GM18867 (cell line): ENCODE measurements around the gene ESRRA.

Experiments used
- ATAC-seq: cut with Tn5 transposase; IDR thresholded peaks from one replicate; pipeline ENCODE4 v1.9.1; 2021; ENCODE audit warnings: mild to moderate bottlenecking, moderate library complexity; ENCODE audit not compliant: unreplicated experiment

Gene ESRRA

GRCh38 chr11:64291262-64291751, 14.0 kb upstream of the ESRRA start, which contains the start of gene KCNK4:
Gene KCNK4, plus strand, starts transcription at chr11:64291302. Its CDS starts 1,717 bp downstream, at chr11:64293019.
- ATAC-seq, result no peak

- no peak for ATAC-seq
Observed at GRCh38 chr11:64291752-64292459, 13.4 kb upstream of the ESRRA start.

GRCh38 chr11:64292460-64293254, 12.7 kb upstream of the ESRRA start:
- ATAC-seq, result no peak

GRCh38 chr11:64294774-64295173, 10.6 kb upstream of the ESRRA start:
- ATAC-seq, result no peak

GRCh38 chr11:64295760-64296159, 9.6 kb upstream of the ESRRA start:
- no peak for ATAC-seq

GRCh38 chr11:64296236-64296635, 9.1 kb upstream of the ESRRA start:
- ATAC-seq, result no peak

- ATAC-seq, result no peak
Observed at GRCh38 chr11:64296830-64297698, 8.3 kb upstream of the ESRRA start.

- ATAC-seq, result no peak
Observed at GRCh38 chr11:64297699-64298358, 7.5 kb upstream of the ESRRA start.

GRCh38 chr11:64298966-64299846, 6.1 kb upstream of the ESRRA start:
- no peak for ATAC-seq

- no peak for ATAC-seq
Observed at GRCh38 chr11:64299847-64300648, 5.3 kb upstream of the ESRRA start, which contains the start of gene CATSPERZ. Gene CATSPERZ, plus strand, starts transcription at chr11:64300358. Its CDS starts 53 bp downstream, at chr11:64300411.

GRCh38 chr11:64303109-64304031, 2.0 kb upstream of the ESRRA start:
- ATAC-seq, result no peak

- ATAC-seq, result no peak
Observed at GRCh38 chr11:64304032-64304315, 1.4 kb upstream of the ESRRA start.

- ATAC-seq, result peak; percentile 24
Observed at GRCh38 chr11:64304316-64305072, 830 bp upstream of the ESRRA start.

- ATAC-seq, result peak; percentile 19
Observed at GRCh38 chr11:64305691-64306562, 603 bp downstream of the ESRRA start.

- no peak for ATAC-seq
Observed at GRCh38 chr11:64306563-64306875, 1.2 kb downstream of the ESRRA start.

- no peak for ATAC-seq
Observed at GRCh38 chr11:64306876-64307622, 1.7 kb downstream of the ESRRA start.
